Measurements from ENCODE around the gene DCLK2.

The DCLK2 gene

DNA sequence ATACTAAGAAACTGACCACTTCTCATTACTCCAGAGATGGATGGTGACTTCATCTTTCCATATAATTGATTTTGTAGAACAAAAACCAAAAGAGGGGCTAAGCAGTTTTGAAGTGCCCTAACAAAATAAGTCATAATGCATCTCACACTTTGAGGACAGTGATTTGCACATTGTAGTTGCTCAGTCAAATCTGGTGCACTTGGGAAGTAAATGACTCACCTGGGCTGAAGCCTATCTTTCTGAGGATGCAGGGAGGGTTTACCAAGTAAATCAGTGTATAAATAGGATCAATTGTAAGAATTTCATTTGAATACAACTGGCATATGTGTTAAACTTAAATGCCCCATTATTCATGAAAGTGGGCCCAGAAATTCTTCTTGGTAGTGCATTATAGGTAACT is 134.2 kb downstream of the DCLK2 start:
- DNase-seq, result no peak

DNA sequence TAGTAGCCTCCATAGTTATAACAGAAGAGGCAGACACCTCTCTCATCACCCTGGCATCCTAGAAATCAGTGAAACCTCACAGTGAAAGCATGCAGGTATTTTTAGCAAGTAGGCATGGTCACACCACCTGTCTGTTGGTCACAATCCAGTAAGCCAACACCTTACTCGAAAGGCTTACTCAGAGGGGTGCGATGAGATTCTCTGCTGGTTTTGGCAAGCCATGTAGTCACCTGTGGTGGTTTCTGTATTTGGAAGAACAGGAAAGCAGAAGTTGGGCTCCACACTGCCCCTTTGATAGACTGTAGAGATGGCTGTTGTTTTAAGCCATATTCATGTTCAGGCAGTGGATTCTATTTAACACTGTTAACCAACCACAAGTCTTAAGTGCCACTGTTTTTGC is 134.7 kb downstream of the DCLK2 start:
- DNase-seq, result no peak

GRCh38 chr4:150215601-150216000 is 137.4 kb downstream of the DCLK2 start:
- no peak for DNase-seq

- no peak for DNase-seq
Measured at GRCh38 chr4:150216726-150217125, 138.5 kb downstream of the DCLK2 start.

DNA sequence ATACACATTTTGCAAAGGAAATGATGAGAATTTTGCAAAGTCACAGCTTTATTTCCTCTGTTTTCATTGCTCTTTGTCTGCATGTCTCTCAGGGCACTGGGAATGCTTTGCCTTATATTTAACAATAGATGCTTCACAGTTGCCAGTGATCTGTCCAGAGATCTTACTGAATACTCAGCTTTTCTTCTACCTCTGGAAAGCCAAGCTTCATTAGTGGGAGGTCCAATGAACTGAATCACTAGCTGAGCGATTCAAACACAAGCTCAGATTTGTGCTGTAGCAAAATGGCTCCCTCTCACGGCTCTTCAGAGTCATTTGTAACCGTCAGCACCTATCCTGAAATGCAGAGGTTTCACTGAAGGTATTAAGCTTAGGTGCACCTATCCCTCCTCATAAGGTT is 138.9 kb downstream of the DCLK2 start:
- no peak for DNase-seq

- no peak for DNase-seq
Measured at GRCh38 chr4:150217808-150218207, 139.6 kb downstream of the DCLK2 start.

GRCh38 chr4:150218447-150218846 is 140.2 kb downstream of the DCLK2 start:
- DNase-seq, result no peak

DNA sequence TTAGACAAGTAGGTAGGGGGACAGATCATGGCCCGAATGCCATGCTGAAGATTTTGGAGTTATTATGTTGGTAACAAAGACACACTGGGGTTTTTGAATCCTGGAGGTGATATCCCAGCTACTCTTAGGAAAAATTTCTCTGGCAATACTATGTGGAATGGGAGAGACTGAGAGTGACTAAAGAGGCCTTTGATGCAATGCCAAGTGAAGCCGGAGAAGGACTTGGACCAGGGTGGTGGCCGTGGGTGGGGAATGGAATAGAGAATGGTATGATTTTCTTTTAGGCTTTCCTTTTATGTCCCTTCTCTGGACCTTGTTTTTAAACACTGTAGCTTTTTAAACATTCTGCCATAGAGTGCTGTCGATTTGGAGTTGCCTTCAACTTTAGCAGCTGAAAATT is 141.6 kb downstream of the DCLK2 start:
- no peak for DNase-seq

GRCh38 chr4:150224896-150225591 is 146.8 kb downstream of the DCLK2 start:
- no peak for DNase-seq

DNA sequence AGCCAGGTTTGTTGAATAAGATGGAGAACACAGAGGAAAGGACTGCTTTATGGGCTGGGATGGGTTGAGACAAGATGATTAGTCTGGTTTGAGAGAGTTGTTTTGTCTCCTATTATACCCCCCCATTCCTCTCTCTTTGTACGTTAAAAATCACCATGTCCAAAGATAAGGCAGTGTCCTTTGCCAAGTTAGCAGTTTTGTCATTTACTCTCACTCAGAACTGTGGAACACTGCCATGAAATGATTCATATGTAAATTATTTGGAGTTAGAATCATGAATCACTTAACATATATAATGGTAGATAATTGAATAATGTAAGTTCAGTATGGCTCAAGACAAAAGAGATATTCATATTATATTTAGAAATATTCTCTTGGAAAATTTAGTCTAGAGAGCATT is 151.3 kb downstream of the DCLK2 start:
- DNase-seq, result no peak

- DNase-seq, result no peak
Measured at GRCh38 chr4:150230561-150230960, 152.3 kb downstream of the DCLK2 start.

- DNase-seq, result no peak
Measured at GRCh38 chr4:150231107-150231770, 153.0 kb downstream of the DCLK2 start.

DNA sequence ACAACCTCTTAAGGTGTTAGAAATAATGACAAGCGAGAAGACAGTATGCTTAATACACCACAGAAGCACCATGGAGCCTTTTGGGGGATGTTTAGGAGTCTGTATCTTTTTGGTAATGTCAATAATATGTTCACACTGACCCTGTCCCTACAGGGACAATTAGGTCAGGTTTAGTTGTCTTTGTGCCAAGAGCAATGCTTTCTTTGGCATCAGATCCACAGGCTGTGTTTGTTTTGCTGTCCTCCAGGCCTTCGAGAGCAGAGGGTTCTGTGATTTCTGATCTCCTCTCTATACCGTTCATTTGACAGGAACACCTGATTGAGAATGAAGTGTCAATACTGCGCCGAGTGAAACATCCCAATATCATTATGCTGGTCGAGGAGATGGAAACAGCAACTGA is 153.8 kb downstream of the DCLK2 start:
- no peak for DNase-seq

DNA sequence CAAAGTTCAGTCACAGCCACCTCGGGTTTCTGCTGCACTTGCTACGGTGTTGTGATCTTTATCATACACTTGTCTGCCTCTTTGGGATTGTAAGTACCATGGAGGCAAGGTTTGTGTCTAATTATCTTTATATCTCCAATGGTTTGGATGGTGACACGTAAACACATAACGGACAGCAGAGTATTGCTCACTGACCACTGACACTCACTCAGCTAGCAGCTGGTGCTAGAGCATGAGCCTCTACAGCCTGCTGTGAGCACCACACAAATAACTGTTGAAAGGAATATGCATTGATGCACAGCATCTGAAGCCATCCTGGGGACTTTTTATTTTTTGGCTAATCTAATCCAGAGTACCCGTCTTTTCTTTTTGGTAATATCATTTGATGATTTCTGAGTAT is 156.0 kb downstream of the DCLK2 start:
- no peak for DNase-seq

DNA sequence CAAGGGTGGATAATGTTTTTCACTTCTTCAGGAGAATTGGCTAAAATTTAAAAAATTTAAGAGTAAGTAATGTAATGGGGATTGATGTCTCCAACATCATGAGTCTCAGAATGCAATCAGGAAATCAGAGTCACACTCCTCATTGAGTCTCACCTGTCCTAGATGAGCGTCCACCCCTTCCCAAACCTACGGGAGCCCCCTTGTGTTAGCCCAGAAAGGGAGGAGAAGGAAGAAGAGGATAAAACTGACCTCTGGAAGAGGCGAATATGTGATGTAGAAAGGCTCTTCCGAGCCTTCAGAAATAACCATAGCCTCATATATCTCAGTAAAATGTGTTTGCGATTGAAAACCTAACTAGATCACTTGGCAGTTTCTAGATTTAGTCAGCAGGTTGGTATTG is 157.1 kb downstream of the DCLK2 start:
- DNase-seq, result no peak

GRCh38 chr4:150235808-150236271 is 157.6 kb downstream of the DCLK2 start:
- no peak for DNase-seq

- no peak for DNase-seq
Measured at GRCh38 chr4:150236626-150237025, 158.4 kb downstream of the DCLK2 start.

DNA sequence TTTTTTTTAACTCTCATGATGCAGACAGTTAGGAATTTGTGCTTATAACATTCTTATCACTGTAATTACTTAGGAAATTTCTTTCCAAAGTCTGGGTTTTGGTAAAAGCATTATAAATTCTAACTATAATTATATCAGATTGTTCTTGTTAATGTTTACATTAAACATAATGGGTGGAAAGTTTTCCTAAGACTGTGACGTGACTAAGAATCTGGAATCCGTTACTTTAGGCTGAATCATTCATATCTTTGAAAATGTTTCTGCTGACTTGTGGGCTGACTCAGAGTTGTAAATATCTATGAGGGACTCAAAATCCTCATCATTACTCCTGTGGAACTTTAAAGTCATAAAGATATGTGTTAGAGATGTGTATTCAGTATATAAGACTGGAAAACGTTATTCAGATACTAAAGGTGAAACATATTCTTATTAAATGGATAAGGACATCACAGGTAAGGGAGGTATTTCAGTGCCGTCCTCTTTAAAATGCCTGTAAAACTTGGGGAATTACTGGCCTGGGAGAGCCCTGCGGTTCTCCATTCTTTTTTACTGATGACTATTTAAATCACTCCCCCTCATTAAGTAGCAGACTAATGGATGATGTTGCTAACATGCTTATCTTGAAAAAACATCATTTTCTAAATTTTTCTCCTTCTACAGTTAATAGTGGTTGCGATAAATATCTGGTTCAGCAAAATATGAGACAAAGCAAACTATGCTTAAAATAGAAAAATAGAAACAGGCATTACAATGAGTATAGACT is 159.0 kb downstream of the DCLK2 start:
- DNase-seq, result no peak

GRCh38 chr4:150238591-150238990 is 160.3 kb downstream of the DCLK2 start:
- DNase-seq, result no peak

DNA sequence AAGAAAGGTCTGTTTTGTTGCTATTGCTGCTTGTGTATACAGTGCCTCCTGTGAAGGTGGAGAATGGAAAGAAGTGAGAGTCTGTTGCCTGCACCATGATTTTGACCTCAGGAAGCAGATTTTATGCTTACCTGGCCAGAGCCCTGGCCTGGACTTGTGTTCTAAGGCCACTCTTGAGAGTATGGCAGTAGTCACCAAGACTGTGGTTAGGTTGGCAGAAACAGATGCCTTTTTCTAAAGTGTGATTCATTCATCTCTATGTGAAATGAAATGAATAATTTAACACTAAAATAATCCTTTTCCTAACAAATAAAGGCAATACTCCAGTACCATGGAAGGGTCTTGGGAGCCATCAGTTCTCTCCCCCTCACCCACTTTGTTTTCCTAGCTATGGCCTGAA is 161.8 kb downstream of the DCLK2 start:
- DNase-seq, result no peak

- DNase-seq, result no peak
Measured at GRCh38 chr4:150242820-150243458, 164.7 kb downstream of the DCLK2 start.

- no peak for DNase-seq
Measured at GRCh38 chr4:150243932-150244331, 165.7 kb downstream of the DCLK2 start.

DNA sequence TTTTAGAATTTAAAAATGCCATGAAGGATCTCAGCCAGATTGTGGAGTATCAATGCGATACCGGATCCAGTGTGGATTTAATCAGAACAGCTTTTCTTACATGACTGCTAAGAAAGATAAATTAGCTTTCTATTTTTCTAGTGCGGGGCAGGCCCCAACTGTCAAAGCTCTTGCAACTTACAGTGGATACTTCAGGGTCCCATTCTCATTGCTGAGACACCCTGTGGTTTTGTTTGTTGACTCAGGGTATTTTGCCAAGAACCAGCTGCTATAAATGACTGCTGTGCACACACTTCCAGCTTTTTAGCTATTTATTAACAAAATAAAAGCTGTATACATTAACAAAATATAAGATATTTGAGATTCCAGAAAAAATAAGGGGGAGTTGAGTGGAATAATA is 166.4 kb downstream of the DCLK2 start:
- no peak for DNase-seq

- no peak for DNase-seq
Measured at GRCh38 chr4:150247184-150247583, 168.9 kb downstream of the DCLK2 start.

Data from activated naive CD4-positive, alpha-beta T cell (primary cell).